Astrocyte of the hippocampus (primary cell): Measurements from ENCODE around the gene SPIN2A.
"Not testable (repeated sequence)": the region's sequence is repeated elsewhere in the genome, so short reads cannot be mapped to it uniquely, and the experiment has no call there.

Experiments
- DNase-seq: peaks from one replicate; pipeline ENCODE4 v3.0.0; 2011; ENCODE audit warnings: low read depth, low spot score

SPIN2A gene

DNA sequence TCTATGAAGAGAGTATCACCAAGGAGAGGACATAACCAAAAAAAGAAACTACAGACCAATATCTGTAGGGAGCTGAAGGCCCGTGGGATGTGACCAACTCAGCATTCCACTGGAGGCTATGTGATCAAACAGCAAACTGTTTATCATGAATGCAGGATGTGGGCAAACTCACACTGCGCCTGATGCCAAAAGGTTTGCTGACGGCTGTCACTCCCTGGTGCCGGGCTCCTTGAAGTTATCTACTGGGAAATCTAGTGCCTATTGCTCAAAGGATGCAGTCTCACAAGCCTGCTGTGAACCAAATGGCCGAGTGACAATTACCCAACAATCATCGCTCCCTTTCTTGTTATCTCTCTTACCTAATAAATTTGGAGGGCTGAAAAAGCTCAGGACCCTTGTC, 34.3 kb downstream of the SPIN2A start:
- not testable (repeated sequence) for DNase-seq
